GM20431 (cell line): Measurements from ENCODE around the gene STRN.

Experiments
- in situ Hi-C: fragments of 300-500 bp; cut with MseI, MboI; formaldehyde crosslinking; loops from one replicate; pipeline ENCODE4 v1.15.0; 2020; ENCODE audit warnings: low sequenced_read_pairs; ENCODE audit not compliant: unreplicated experiment

Gene STRN

GRCh38 chr2:36807223-36807886, 159.0 kb downstream of the STRN start:
- in situ Hi-C loops: no loop called here

- in situ Hi-C loops: no loop called here
These were observed 160.6 kb downstream of the STRN start for GRCh38 chr2:36805635-36806224.

- in situ Hi-C loops: no loop called here
These were observed 163.4 kb downstream of the STRN start for GRCh38 chr2:36802952-36803351.

DNA sequence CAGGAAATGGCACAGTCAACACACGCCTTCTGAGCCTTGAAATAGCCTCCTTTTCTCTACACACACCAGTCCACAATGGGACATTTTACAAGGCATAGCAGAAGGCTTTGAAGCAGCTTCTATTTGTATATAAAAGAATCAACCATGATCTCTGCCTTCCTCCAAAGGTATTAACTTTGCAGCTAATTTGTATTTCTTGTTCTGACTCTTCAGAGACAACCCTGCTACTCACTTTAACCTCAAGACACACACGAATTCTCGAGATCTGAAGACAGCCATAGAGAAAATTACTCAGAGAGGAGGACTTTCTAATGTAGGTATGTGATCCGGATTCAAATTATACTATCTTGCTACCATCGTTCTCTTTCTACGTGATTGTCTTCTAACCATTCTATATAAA, 165.2 kb downstream of the STRN start:
- in situ Hi-C loops: no loop called here

- in situ Hi-C loops: no loop called here
These were observed 166.0 kb downstream of the STRN start for GRCh38 chr2:36800381-36800780.

GRCh38 chr2:36798724-36799123, 167.6 kb downstream of the STRN start:
- in situ Hi-C loops: no loop called here

- in situ Hi-C loops: no loop called here
These were observed 168.8 kb downstream of the STRN start for GRCh38 chr2:36797324-36798070.
